Neural progenitor cell (in vitro differentiated cells): ENCODE data around the gene CEP120.

Experiments used
- EZH2phosphoT487 ChIP-seq: fragments of 200-600 bp; sonication (generic); IDR thresholded peaks from 2 replicates; pipeline ENCODE4 v1.6.1; 2017; ENCODE audit warnings: antibody characterized with exemption
- TF ChIP-seq, protein P1 (sequence below): fragments of 200-600 bp; sonication (generic); IDR thresholded peaks from 2 replicates; pipeline ENCODE4 v1.5.1; 2017; ENCODE audit warnings: antibody characterized with exemption, mild to moderate bottlenecking

DNA sequence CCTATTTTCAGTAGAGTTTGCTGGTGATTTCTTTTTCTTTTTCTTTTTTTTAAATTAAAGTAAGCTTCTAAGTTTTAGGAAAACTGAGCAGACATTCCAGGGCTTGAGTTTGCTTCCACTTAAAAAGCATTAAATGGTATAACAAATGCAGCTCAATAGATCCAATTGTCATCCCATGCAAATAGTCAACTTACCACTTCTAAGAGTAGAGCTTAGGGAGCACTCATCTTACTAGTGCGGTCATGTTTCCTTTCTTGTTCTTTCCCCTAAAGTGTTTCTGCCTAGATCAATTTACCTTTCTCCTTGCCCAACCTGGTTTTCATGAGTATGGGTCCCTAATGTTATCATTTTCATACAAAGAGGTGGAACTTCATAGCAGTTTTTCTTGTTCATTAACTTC lies 13.0 kb upstream of the CEP120 start:
- TF ChIP-seq, protein P1, sequence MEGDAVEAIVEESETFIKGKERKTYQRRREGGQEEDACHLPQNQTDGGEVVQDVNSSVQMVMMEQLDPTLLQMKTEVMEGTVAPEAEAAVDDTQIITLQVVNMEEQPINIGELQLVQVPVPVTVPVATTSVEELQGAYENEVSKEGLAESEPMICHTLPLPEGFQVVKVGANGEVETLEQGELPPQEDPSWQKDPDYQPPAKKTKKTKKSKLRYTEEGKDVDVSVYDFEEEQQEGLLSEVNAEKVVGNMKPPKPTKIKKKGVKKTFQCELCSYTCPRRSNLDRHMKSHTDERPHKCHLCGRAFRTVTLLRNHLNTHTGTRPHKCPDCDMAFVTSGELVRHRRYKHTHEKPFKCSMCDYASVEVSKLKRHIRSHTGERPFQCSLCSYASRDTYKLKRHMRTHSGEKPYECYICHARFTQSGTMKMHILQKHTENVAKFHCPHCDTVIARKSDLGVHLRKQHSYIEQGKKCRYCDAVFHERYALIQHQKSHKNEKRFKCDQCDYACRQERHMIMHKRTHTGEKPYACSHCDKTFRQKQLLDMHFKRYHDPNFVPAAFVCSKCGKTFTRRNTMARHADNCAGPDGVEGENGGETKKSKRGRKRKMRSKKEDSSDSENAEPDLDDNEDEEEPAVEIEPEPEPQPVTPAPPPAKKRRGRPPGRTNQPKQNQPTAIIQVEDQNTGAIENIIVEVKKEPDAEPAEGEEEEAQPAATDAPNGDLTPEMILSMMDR, result no peak
- TF ChIP-seq EZH2phosphoT487, result no peak
